PC-9 (cell line): ENCODE data around the gene TSPAN10. TPM values are rescaled to one million over a fixed set of nuclear protein-coding genes. Genes with fewer than 3 reads are reported as not detected.

ENCODE experiments used
- BruUV-seq: library from RNA; stranded (reverse); fragments of 400-500 nt; replicated peaks from 2 replicates; lab custom pipeline; 2021; lab: Mats Ljungman, UMichigan
- CTCF ChIA-PET: fragments of 300-600 bp; sonication (Branson Sonifier 250); formaldehyde crosslinking; loops from one replicate; lab custom pipeline; 2022; ENCODE audit warnings: antibody characterized with exemption; lab: Charles Lee
- POLR2A ChIA-PET: fragments of 300-600 bp; sonication (Branson Sonifier 250); formaldehyde crosslinking; loops from one replicate; lab custom pipeline; 2022; ENCODE audit warnings: antibody characterized with exemption; ENCODE audit not compliant: unreplicated experiment; lab: Charles Lee
- DNase-seq, 2 experiments: peaks; one replicate each; pipeline versions ENCODE4 v3.0.0 to v3.0.0-alpha.2; 2015 to 2022; ENCODE audit warnings: mixed read lengths in 1 of 2
- H2AFZ ChIP-seq: fragments of 200-600 bp; sonication (generic); 2 replicates; pipeline ENCODE4 v1.8.1; 2017; ENCODE audit warnings: antibody characterized with exemption
- H3F3A ChIP-seq: fragments of 200-600 bp; sonication (generic); 2 replicates; pipeline ENCODE4 v1.8.1; 2017; ENCODE audit warnings: antibody characterized with exemption, mild to moderate bottlenecking, low read depth; ENCODE audit not compliant: insufficient read depth
- H3K27ac ChIP-seq: fragments of 200-600 bp; sonication (generic); 2 replicates; pipeline ENCODE4 v1.6.1; 2016; ENCODE audit warnings: mixed run types
- H3K27me3 ChIP-seq: fragments of 200-600 bp; sonication (generic); 2 replicates; pipeline ENCODE4 v1.6.1; 2016; ENCODE audit warnings: low read depth, mixed run types; ENCODE audit not compliant: insufficient read depth
- H3K36me3 ChIP-seq: fragments of 200-600 bp; sonication (generic); 2 replicates; pipeline ENCODE4 v1.6.1; 2016; ENCODE audit warnings: low read depth, mixed run types
- H3K4me1 ChIP-seq: fragments of 200-600 bp; sonication (generic); replicated peaks from 2 replicates; pipeline ENCODE4 v1.6.1; 2016; ENCODE audit warnings: mixed run types; ENCODE audit not compliant: insufficient read depth
- H3K4me2 ChIP-seq: fragments of 200-600 bp; sonication (generic); 2 replicates; pipeline ENCODE4 v1.6.1; 2017; ENCODE audit warnings: mixed run types
- H3K4me3 ChIP-seq: fragments of 200-600 bp; sonication (generic); 2 replicates; pipeline ENCODE4 v1.6.1; 2016; ENCODE audit warnings: mixed run types
- H3K79me2 ChIP-seq: fragments of 200-600 bp; sonication (generic); 2 replicates; pipeline ENCODE4 v1.6.1; 2017; ENCODE audit warnings: low read depth, mixed run types
- H3K9me2 ChIP-seq: fragments of 200-600 bp; sonication (generic); 2 replicates; pipeline ENCODE4 v1.8.1; 2017; ENCODE audit warnings: mild to moderate bottlenecking; ENCODE audit not compliant: insufficient read depth
- H3K9me3 ChIP-seq: fragments of 200-600 bp; sonication (generic); 2 replicates; pipeline ENCODE4 v1.8.1; 2016; ENCODE audit warnings: low read depth; ENCODE audit not compliant: insufficient read depth
- H4K20me1 ChIP-seq: fragments of 200-600 bp; sonication (generic); 2 replicates; pipeline ENCODE4 v1.8.1; 2017; ENCODE audit not compliant: insufficient read depth
- EZH2 ChIP-seq: fragments of 200-600 bp; sonication (generic); IDR thresholded peaks from 2 replicates; pipeline ENCODE4 v1.8.0; 2017; ENCODE audit warnings: antibody characterized with exemption, low read depth
- intact Hi-C: fragments of 100-400 bp; cut with micrococcal nuclease; formaldehyde crosslinking; loops from one replicate; pipeline ENCODE4 v1.10.0; 2022; ENCODE audit not compliant: unreplicated experiment
- total RNA-seq: library from RNA; stranded (reverse); gene quantifications from 2 replicates; pipeline ENCODE4 v1.2.3, GENCODE V29; 2021
- TF ChIP-seq, protein P1 (sequence below): fragments of 200-600 bp; sonication (generic); conservative IDR thresholded peaks from 2 replicates; pipeline ENCODE4 v1.6.1; 2017; ENCODE audit warnings: mixed run types, antibody characterized with exemption, mild to moderate bottlenecking, moderate library complexity

TSPAN10 gene
- total RNA-seq, 1 experiment from 2014 or later: 8.6 TPM

DNA sequence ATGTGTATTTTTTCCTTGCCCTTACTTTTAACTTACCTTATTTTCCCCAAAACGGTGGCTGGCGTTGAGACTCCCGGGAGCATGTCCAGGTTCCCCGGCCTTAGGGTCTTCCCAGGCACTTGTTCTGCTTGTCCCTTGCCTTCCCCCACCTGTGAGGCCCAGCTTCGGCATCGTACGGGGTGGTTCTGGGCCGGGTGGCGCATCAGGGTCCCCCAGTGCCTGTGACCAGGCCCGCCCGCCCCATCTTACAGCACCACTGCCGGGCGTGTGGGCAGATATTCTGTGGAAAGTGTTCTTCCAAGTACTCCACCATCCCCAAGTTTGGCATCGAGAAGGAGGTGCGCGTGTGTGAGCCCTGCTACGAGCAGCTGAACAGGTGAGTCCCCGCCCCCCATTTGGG lies 54.2 kb downstream of the TSPAN10 start:
- no peaks in the 10 kb centered on the region for H3K4me1 ChIP-seq
- TF ChIP-seq, protein P1, sequence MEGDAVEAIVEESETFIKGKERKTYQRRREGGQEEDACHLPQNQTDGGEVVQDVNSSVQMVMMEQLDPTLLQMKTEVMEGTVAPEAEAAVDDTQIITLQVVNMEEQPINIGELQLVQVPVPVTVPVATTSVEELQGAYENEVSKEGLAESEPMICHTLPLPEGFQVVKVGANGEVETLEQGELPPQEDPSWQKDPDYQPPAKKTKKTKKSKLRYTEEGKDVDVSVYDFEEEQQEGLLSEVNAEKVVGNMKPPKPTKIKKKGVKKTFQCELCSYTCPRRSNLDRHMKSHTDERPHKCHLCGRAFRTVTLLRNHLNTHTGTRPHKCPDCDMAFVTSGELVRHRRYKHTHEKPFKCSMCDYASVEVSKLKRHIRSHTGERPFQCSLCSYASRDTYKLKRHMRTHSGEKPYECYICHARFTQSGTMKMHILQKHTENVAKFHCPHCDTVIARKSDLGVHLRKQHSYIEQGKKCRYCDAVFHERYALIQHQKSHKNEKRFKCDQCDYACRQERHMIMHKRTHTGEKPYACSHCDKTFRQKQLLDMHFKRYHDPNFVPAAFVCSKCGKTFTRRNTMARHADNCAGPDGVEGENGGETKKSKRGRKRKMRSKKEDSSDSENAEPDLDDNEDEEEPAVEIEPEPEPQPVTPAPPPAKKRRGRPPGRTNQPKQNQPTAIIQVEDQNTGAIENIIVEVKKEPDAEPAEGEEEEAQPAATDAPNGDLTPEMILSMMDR: no peak
- TF ChIP-seq EZH2: no peak
- CTCF ChIA-PET: no interaction called here
- peaks cover 12% of the 10 kb centered on the region for H3K79me2 ChIP-seq
- no peaks in the 10 kb centered on the region for H3K27me3 ChIP-seq
- H3K9me2 ChIP-seq: no peaks in the 10 kb centered on the region
- intact Hi-C loops: no loop called here
- DNase-seq: no peak
- no peak overlapping the region for H3K27ac ChIP-seq
- peaks cover 7% of the 10 kb centered on the region for H4K20me1 ChIP-seq
- no peaks in the 10 kb centered on the region for H3K9me3 ChIP-seq
- POLR2A ChIA-PET: no interaction called here
- no peaks in the 10 kb centered on the region for H3F3A ChIP-seq
- H3K4me2 ChIP-seq: no peak overlapping the region
- H3K4me3 ChIP-seq: no peak overlapping the region
- no peak overlapping the region for H2AFZ ChIP-seq
- no peaks in the 10 kb centered on the region for H3K36me3 ChIP-seq
- BruUV-seq: no TSS peak

DNA sequence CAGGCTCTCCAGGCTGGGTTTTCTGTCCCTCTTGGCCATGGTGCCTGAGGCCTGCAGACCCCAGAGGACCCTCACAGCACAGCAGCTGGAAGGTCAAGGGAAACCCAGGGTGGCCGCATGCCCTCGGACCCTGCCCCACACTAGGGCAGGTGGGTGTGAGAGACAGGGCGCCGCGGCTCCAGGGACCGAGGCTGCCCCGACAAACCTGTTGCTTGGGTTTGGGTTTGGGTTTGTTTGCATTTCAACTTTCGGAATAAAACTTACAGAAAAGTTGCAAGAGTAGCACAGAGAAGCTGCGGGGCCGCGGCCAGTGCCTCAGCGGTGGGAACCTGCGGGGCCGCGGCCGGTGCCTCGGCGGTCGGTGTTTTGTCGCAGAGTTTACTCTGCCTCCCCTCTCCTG lies 54.6 kb downstream of the TSPAN10 start:
- Histone ChIP-seq H2AFZ (no peak overlapping the region), H4K20me1 (peaks cover 4% of the 10 kb centered on the region), H3K36me3 (no peaks in the 10 kb centered on the region), H3K4me2 (no peak overlapping the region), H3K9me2 (no peaks in the 10 kb centered on the region), H3K9me3 (no peaks in the 10 kb centered on the region), H3K4me3 (no peak overlapping the region), H3K4me1 (no peaks in the 10 kb centered on the region), H3K27me3 (no peaks in the 10 kb centered on the region), H3K27ac (no peak overlapping the region), H3F3A (no peaks in the 10 kb centered on the region), H3K79me2 (peaks cover 9% of the 10 kb centered on the region; the same call in 1 of the 2 replicates)
- no TSS peak for BruUV-seq
- intact Hi-C loops: no loop called here
- DNase-seq: no peak
- ChIA-PET POLR2A (no interaction called here), CTCF (interaction anchor here (0.7 kb wide), 1 partner anchor 548 kb away, joined by 3 read pairs; no protein-coding TSS in a partner anchor)
- TF ChIP-seq, protein P1: no peak
- no peak for TF ChIP-seq EZH2

DNA sequence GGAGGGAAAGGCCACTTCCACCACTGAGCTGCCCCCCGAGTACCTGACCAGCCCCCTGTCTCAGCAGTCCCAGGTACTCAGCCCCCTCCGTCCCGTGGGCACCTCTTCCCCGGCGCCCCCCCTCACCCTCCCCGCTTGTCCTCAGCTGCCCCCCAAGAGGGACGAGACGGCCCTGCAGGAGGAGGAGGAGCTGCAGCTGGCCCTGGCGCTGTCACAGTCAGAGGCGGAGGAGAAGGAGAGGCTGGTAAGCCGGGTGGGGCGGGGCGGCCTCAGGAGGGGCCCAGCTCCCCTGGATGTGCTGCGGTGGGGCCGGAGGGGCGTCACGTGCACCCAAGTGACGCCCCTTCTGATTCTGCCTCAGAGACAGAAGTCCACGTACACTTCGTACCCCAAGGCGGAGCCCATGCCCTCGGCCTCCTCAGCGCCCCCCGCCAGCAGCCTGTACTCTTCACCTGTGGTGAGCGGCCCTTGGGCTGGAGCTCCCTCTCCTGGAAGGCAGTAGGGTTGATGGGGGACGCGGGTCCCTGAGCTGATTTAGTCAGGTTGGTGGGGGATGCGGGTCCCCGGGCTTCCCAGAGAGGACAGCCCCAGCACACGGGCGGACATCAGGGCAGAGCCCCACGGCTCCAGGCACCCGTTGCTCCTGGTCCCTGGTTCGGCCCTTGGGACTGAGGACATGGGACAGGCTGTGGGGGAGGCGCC lies 56.7 kb downstream of the TSPAN10 start:
- CTCF ChIA-PET: no interaction called here
- no peaks in the 10 kb centered on the region for H3K4me1 ChIP-seq
- H3K27me3 ChIP-seq: no peaks in the 10 kb centered on the region
- no peaks in the 10 kb centered on the region for H3K9me2 ChIP-seq
- DNase-seq: no peak
- intact Hi-C loops: no loop called here
- no peaks in the 10 kb centered on the region for H3K79me2 ChIP-seq
- no peak overlapping the region for H2AFZ ChIP-seq
- H3K9me3 ChIP-seq: no peaks in the 10 kb centered on the region
- H3K4me3 ChIP-seq: no peak overlapping the region
- TF ChIP-seq, protein P1: no peak
- TF ChIP-seq EZH2: no peak
- H3K4me2 ChIP-seq: no peak overlapping the region
- POLR2A ChIA-PET: interaction anchor here (0.6 kb wide), 2 partner anchors 148 to 231 kb away, joined by 3 to 4 read pairs; no protein-coding TSS in a partner anchor
- H3K27ac ChIP-seq: no peak overlapping the region
- peaks cover 4% of the 10 kb centered on the region; the same call in 1 of the 2 replicates for H4K20me1 ChIP-seq
- no peaks in the 10 kb centered on the region; the same call in 1 of the 2 replicates for H3F3A ChIP-seq
- no peaks in the 10 kb centered on the region for H3K36me3 ChIP-seq
- no TSS peak for BruUV-seq
